HG03342 (cell line): ENCODE data around the gene KAZN.

ENCODE experiments used
- ATAC-seq: cut with Tn5 transposase; IDR thresholded peaks from one replicate; pipeline ENCODE4 v1.9.1; 2021; ENCODE audit warnings: mild to moderate bottlenecking, moderate library complexity; ENCODE audit not compliant: unreplicated experiment

The KAZN gene

DNA sequence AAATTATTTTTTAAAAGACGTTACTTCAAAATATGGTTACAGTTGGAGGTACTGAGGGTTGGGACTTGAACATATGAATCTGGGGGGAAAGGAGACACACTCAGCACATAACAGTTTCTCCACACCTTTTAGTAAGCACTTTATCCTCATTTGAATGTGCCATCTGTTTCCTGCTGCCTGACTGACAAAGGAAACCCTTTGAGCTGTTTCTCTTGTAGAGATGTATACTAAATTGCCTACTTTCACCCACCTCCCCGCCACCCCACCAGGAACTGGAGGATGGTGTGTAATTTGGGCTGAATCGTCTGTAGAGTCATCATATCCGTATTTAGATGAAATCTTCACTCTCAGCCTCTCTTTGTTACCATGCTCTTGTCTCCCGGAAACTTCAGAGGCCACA is 108.1 kb downstream of the KAZN start:
- ATAC-seq, result no peak

DNA sequence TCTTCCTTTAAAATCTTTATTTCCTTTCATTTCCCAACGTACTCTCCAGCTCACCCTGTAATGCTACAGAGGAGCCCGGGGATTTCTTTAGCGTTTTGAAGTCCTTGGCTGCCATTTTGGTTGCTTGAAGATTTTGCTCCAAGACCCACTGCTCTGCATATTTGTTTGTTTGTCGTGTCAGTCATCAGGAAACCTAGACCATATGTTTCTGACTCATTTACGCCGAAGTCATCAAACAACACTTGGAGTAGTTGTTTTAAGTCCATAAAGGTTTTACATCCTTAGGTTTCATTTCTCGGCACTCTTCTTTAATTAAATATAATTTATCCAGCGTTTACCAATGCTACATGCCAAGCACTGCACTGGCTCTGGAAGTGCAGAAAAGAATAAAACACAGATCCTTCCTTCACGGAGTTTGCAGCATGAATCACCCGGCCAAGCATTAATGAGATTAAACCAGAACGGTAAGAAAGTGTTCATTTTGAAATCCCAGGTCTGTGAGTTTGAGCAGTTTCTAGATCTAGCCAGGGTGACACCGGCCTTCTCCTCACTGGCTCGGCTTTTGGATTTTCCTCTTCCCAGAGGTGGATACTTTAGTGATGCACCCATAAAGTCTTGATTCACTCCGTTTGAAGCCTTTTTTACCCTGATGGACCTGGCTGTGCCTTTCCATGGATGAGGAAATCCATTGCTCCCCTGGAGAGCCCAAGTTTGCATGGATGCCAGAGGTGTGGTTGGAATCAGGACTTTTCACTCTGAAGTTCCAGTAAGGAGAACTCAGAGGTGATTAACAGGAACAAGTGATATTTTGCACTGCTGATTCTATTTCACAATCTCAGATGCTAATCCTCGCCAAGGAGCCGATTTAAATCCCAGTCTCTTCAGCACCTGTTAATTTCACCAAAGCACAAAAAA is 109.3 kb downstream of the KAZN start:
- no peak for ATAC-seq

DNA sequence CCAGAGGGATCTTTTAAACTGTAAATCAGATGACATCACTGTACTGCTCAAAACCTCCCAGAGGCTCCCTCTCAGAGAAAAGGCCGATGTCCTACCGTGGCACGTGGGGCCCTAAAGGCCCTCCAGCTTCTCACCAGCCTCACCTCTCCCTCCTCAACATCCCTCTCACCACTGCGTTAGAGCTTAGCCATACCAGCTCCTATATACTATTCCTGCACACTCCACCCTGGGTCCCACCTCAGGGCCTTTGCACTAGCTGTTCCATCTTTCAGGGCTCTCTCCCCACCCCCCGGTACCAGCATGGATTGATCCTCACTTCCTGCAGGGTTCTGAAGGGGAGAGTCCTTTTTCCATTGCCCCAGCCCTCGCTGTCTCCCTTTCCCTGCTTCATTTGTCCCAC is 111.8 kb downstream of the KAZN start:
- no peak for ATAC-seq

DNA sequence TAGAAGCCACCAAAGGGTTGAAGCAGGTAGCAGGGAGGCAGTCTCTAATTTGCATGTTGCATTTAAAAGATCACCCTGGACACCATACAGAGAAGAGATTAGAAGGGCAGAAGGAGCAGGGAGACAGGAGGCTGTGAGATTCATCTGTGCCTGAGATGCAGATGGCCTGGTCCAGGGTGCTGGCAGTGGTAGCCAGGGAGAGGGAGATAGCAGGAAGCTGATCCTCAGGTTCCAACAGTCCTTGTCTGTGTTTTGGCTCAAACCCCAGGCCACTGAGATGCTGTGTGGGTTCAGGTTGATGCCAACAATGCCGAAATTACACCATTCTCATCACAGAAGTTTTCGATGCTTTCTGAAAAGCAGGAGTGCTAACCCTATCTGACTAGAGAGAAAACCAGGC is 113.7 kb downstream of the KAZN start:
- no peak for ATAC-seq

DNA sequence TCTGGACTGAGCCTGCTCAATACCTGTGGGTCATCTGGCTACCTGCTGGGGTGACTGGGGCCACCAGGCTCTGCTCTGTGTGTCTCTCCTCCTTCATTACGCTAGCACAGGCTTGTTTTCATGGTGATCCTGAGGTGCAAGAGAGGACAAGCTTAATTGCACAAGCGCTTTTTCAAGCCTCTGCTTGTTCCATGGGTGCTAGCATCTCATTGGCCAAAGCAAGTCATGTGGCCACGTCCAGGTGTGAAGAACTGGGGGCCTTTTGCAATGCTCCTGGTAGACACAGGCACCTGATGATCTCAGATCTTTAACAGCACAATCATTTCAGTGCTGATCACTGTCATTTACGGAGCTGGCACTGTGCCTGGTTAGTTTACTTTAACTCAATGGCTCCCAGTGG is 114.6 kb downstream of the KAZN start:
- ATAC-seq, result no peak

DNA sequence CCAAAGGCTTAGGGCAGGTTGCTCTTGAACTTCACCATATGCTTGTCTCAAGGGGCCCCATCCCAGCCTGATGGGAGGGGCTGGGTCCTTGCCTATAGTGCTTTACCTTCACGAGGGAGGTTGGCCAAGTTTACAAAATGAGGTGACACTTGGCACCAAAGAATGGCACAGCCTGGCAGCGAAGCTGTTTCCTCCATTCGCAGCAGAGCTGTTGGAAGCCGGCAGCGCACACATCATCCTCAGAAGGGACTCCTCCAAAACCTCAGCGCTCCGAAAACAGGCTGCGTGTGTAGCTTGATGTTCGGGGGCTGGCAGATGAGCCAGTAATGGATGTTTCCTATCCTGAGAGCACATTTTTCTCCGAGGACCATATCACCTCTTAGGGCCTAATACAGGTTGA is 116.8 kb downstream of the KAZN start:
- no peak for ATAC-seq

DNA sequence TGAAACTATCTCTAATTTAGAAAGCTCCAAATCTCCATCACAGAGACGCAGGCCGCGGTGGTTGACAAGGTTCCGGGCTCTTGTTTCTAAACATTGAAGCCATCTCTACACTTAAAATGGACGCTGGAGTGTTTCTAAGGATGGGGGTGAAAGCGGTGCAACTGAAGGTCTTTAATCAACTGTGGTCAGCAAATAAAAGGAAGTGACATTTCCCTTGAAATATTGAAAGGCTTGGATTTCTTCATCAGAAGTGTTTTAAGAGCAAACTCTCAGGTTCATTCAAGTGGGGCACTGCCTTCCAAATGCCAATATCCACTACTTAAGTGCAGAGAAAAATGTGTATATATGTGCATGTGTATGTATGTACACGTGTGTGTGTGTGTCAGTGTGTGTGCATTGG is 117.3 kb downstream of the KAZN start:
- ATAC-seq, result no peak

DNA sequence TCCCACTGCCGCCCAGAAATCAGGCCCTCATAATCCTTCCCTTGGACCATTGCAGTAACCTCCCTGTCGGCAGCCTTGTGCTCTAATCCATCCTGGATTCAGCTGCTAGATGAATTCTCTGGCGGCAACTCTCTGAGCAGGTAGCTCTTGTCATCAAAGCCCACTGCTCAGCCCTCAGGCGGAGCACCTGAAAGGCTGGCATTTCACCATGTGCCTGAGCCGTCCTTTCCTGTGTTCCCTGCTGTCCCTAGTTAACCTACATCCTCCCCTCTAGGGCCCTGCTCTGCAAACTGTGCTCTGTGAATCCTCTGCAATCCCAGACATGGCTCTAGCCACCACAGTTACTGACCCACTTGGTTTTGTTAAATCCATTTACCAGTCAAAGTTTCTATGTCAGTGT is 118.0 kb downstream of the KAZN start:
- no peak for ATAC-seq

DNA sequence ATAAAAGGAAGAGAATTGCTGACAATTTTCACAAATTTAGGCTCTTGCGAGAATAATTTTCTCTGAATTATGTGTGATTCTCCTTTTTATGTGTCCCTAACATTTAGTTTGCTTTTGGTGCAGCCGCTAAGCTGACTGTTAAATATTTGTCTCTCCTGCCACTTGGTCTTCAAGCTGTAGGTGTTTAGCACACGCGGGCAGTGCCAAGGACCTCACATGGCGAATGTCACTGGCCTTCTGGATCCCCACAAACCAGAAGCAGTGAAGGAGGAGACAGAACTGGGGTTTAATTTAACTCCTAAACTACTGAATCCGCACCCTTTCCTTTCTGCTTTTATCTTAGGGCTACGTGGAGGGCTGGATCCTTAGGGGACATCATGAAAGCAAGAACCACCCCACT is 120.0 kb downstream of the KAZN start:
- no peak for ATAC-seq

DNA sequence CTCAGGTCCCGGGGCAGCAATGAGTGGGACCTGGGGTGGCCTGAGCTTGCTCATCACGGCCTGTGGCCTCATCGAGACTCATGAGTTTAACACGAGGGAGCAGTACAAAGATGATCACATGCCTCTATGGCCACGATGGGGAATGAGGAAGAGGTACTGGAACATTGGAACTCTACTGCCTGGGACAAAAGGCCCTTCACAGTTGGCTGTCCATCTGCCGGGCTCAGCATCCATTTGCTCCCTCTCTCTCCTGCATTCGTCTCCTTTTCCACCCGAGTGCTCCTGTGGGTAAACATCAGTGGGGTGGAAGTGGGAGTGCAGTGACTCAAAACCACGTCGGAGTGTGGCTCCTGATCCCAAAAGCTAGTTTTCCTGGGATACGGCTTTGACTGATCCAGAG is 124.9 kb downstream of the KAZN start:
- ATAC-seq, result no peak

DNA sequence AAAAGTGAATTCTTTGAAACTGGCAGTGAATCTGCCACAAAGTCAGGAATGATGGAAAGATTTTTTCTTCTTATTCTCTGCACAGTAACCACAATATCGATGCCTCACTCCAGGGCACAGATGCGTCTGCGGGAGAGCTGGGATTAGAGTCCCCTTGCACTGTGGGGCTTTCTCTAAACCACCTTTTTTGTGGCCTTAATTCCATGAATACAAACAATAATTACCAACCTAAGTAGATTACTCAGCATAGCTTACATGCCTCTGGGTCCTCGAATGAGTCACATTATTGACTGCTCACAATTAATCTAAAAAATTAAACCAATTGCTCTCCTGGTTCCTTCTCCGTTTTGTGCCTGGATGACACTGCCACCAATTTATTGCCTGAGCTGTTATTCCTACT is 125.8 kb downstream of the KAZN start:
- no peak for ATAC-seq

DNA sequence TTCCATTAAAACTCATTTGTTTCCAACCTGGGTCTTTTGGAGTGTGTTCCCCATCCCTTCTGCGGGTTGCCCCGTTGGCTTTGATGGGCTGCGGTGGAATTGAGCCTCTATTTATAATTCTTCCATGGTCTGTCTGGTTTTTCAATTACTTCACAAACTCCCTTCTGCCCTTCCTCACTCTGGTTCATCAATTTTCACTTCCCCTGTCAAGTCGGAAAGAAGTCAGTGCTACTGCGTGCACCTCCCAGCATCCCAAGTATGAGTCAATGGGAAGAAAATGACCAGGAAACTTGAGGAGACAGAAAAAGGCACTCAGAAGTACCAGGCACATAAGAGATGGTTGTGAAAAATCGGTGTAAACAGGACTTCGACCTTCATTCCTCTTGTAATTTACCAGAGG is 126.2 kb downstream of the KAZN start:
- ATAC-seq, result no peak

DNA sequence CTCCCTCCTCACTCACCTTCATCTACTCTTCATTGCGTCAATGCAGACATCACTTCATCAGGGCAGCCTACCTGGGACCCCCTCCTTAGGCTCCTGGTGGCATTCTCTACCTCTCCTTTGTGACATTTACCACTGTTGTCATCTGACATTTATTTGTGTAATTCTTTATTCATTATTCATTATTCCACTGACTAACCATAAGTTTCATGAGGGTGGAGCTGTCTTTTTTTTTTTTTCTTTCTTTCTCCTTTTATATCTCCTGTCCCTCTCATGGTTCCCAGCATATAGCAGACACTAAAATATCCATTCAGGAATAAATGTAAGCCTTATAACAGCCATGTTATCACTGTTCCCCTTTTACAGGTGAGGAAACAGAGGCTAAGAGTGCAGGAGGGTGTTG is 126.8 kb downstream of the KAZN start:
- no peak for ATAC-seq

DNA sequence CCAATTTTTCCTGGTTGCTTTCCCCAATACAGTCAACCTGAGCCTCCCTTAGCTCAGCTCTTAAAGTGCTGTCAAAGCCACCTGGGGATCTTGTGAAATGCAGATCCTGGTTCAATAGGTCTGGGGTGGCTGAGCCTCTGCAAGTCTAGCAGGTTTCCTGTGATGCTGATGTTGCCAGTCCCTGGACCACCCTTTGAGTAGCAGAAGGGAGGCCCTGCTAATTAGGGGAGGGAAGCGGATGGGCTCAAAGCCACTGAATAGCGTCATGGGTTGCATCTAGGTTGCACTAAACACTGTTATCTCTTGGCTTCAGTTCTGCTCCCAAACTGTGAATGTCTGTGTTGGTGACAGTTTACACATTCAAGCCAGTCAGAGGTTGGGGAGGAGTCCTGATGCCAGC is 127.2 kb downstream of the KAZN start:
- ATAC-seq, result no peak

DNA sequence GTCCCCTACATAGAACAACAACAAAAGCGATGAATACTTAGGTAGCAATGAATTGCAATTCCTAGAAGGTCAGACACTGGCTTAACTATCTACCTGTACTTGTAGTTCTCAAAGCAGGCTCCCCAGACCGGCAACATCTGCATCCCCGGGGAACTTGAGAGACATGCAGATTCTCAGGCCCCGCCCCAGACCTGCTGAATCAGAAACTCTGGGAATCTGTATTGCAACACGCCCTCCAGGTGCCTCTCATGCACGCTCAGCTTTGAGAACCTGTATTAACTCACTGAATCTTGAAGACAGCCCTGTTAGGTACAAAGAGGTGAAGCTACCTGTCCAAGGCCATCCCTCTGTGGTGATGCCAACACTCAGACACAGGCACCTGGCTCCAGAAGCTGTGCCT is 128.1 kb downstream of the KAZN start:
- no peak for ATAC-seq

DNA sequence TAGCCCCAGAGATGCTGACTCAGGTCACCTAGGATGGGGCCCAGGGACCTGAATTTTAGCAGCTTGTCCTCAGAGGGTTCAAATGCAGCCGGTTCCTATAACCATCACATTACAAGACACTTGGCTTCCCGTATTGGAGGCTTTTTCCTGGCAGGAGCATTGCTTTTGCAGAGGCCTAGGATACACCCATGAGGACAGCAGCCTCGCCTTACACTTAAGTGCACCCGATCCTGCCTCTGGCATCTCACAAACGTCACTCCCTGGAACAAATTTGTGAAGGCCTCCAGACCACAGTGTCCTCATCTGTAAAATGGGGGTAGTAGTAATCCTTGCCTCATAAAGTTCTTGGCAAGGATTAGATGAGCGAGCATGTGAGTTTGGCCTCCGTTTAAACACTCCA is 130.0 kb downstream of the KAZN start:
- ATAC-seq, result no peak

DNA sequence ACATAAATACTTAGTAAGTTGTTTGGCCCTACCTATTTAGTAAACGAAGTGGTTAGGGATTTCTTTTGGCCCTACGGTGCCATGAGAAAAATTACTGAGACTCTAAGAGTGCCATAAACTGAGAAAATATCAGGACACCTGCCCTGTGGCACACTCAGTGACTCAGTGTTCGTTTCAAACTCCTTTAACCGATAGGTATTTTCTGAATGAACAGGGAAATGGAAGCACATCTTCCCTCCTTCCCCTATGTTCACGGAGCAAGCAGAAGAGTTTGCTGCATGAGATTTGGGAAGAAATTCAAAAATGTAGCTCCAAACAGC is 134.2 kb downstream of the KAZN start:
- no peak for ATAC-seq

DNA sequence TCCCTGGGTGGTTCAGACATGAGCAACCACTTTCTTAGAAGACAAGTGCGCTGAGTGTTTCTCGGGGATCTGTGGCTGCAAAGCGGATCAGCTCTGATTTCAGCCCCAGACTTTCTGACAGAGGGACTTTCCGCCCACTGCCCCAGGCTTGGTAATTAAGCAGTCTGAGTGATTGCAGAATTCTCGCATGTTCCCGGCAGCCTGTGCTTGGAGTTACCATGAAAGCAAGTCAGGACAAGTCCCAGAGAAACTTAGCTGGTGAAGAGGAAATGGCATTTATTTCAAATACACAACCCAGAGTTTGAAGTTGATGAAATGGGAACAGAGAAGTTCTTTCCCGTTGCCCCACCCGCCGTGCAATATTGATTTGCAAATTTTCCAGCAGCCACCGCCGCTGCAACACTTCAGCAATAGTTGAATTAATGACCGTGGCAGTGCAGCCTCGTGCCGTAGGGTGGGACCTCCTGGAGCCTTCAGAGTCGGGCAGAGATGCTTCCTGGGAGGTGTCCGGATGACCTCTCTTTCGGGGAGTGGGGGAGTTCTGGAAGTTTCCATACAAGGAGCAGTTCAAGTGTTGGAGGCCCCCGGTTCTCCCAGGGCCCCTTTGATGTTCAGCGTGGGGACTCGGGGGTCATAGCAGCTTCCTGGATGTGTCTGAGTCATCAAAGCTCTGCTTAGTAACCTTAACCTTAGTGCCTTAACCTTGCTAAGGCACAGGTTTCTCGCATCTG is 134.7 kb downstream of the KAZN start:
- ATAC-seq, result no peak

DNA sequence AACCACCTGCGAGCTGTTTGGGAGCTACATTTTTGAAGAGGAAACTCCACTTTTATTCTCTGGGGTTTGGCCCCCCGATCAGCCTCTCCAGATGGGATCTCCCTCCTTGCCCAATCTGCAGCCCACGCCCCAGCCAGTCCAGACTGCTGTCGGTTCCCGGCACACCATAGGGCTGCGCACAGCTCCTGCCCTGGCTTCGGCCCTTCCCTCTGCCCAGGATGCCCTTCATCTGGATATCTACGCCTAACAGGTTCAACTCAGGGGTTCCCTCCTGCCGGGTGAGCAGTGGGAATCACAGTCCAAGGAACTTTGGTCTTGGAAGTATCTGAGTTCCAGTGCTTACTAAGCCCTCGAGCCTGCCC is 135.3 kb downstream of the KAZN start:
- no peak for ATAC-seq

DNA sequence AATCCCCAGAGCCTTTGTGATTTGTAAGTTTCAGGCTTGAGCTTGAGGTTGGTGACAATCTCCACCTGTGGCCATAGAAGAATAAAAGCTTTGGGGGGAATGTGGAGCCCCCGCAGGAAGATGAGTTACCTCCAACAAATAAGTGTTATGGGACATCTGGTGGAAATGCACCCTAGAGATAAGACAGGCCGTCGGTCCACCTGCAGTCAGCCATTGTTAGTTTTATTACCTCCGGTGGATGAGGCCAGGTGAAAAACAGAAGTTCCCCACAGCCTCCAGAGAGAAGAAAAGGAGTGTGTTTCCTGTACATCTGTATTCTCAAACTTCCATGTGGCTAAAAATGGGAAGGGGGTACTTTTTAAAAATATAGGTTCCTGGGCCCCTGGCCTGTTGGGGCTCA is 137.4 kb downstream of the KAZN start:
- ATAC-seq, result no peak

DNA sequence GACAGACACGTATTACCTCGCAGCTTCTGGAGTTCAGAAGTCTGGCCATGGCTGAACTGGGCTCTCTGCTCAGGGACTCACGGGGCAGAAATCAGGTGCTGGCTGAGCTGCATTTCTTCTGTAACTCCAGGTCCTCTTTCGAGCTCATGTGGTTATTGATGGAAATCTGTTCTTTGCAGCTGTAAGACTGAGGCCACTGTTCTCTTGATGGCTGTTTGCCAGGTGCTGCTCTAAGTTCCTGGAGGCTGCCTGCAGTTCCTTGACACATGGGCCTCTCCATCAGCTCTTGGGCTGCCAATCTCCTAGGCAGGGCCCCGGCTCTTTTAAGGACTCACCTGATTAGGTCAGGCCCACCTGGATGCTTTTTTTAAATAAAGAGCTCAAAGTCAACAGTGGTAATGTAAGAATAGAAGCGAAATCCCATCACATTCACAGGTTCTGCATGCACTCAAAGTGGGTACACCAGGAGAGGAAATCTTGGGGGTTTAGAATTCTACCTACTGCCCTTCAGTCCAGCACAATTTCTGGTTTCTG is 139.1 kb downstream of the KAZN start:
- ATAC-seq, result no peak

DNA sequence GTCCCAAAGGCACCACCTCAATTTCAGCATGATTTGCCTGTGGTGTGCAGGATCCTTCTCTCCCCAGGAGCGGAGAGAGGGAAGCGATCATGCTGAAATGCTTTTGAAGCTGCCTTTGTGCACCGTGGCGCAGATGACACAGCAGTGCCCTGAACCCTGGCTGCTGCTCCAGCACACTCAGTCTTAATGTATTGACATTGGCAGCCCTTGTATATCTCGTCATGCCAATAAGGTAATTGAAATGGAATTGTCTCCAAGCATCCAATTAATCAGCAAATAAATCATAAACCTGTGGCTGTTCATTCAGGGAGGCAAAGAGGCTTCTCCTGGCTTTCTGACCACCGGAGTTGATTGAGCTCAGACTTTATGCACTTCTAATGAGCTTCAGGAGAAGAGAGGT is 139.8 kb downstream of the KAZN start:
- ATAC-seq, result no peak
